ENCODE results near the gene ASIC2.

Gene ASIC2

GRCh38 chr17:33242375-33243124 is 50.5 kb downstream of the ASIC2 start:
- DNase-seq: no peak

GRCh38 chr17:33241390-33241789 is 51.7 kb downstream of the ASIC2 start:
- no peak for DNase-seq

- DNase-seq: no peak
These were observed 52.7 kb downstream of the ASIC2 start for GRCh38 chr17:33240362-33240761.

GRCh38 chr17:33239702-33240101 is 53.4 kb downstream of the ASIC2 start:
- no peak for DNase-seq

- no peak for DNase-seq
These were observed 58.0 kb downstream of the ASIC2 start for GRCh38 chr17:33234930-33235685.

- DNase-seq: no peak
These were observed 58.9 kb downstream of the ASIC2 start for GRCh38 chr17:33234233-33234632.

GRCh38 chr17:33233811-33234177 is 59.3 kb downstream of the ASIC2 start:
- DNase-seq: no peak

- no peak for DNase-seq
These were observed 63.6 kb downstream of the ASIC2 start for GRCh38 chr17:33229499-33229898.

- no peak for DNase-seq
These were observed 64.1 kb downstream of the ASIC2 start for GRCh38 chr17:33229028-33229427.

- DNase-seq: no peak
These were observed 64.5 kb downstream of the ASIC2 start for GRCh38 chr17:33228548-33228947.

- no peak for DNase-seq
These were observed 65.2 kb downstream of the ASIC2 start for GRCh38 chr17:33227911-33228310.

- DNase-seq: no peak
These were observed 67.1 kb downstream of the ASIC2 start for GRCh38 chr17:33225994-33226393.

- DNase-seq: no peak
These were observed 67.6 kb downstream of the ASIC2 start for GRCh38 chr17:33225509-33225908.

- DNase-seq: no peak
These were observed 73.1 kb downstream of the ASIC2 start for GRCh38 chr17:33220036-33220435.

- DNase-seq: no peak
These were observed 74.1 kb downstream of the ASIC2 start for GRCh38 chr17:33218698-33219601.

- DNase-seq: no peak
These were observed 75.2 kb downstream of the ASIC2 start for GRCh38 chr17:33217891-33218290.

GRCh38 chr17:33214996-33215395 is 78.1 kb downstream of the ASIC2 start:
- no peak for DNase-seq

GRCh38 chr17:33210285-33210684 is 82.8 kb downstream of the ASIC2 start:
- DNase-seq: no peak

- DNase-seq: no peak
These were observed 83.4 kb downstream of the ASIC2 start for GRCh38 chr17:33209671-33210070.

GRCh38 chr17:33207231-33207630 is 85.9 kb downstream of the ASIC2 start:
- no peak for DNase-seq

- DNase-seq: no peak
These were observed 87.5 kb downstream of the ASIC2 start for GRCh38 chr17:33205552-33205951.

- no peak for DNase-seq
These were observed 88.4 kb downstream of the ASIC2 start for GRCh38 chr17:33204701-33205100.

GRCh38 chr17:33204156-33204555 is 88.9 kb downstream of the ASIC2 start:
- DNase-seq: no peak
